EL (cell line): ENCODE results near the gene PBOV1.
"Not testable (repeated sequence)": the region's sequence is repeated elsewhere in the genome, so short reads cannot be mapped to it uniquely, and the experiment has no call there.

Experiments
- DNase-seq: peaks from one replicate; pipeline ENCODE4 v3.0.0-alpha.2; 2016

Gene PBOV1

GRCh38 chr6:138237463-138237862 lies 19.2 kb upstream of the PBOV1 start:
- DNase-seq = no peak

- no peak for DNase-seq
Observed at GRCh38 chr6:138235693-138236092, 17.4 kb upstream of the PBOV1 start.

- no peak for DNase-seq
Observed at GRCh38 chr6:138235205-138235604, 16.9 kb upstream of the PBOV1 start.

GRCh38 chr6:138234363-138234762 lies 16.1 kb upstream of the PBOV1 start:
- no peak for DNase-seq

- DNase-seq = no peak
Observed at GRCh38 chr6:138231381-138231886, 13.1 kb upstream of the PBOV1 start.

- DNase-seq = no peak
Observed at GRCh38 chr6:138230759-138231380, 12.6 kb upstream of the PBOV1 start.

- DNase-seq = no peak
Observed at GRCh38 chr6:138230221-138230620, 11.9 kb upstream of the PBOV1 start.

DNA sequence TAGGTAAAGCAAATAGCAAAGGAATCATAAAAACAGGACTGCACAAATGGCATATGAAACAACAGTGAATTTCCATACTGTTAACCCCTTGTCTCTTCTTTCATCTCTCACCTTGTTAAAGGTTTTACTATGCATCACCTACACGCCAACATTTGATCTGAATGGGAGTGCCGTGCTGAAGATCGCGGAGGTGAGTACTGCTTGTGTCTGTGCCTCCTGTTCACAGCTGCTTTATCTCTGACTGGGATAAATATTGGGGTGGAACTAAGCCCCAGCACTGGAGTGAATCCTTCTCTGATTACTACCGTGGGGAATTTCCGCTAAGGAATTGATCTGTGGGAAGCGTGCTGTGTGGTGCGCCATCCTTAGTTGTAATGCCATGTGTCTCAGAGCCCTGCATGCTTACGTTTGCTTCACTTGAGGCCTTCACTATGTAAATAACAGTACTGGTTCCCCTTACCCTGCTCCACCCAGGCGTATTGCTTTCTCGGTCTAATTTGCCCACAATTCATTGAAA lies 11.4 kb upstream of the PBOV1 start:
- no peak for DNase-seq

- DNase-seq = no peak
Observed at GRCh38 chr6:138229072-138229471, 10.8 kb upstream of the PBOV1 start.

DNA sequence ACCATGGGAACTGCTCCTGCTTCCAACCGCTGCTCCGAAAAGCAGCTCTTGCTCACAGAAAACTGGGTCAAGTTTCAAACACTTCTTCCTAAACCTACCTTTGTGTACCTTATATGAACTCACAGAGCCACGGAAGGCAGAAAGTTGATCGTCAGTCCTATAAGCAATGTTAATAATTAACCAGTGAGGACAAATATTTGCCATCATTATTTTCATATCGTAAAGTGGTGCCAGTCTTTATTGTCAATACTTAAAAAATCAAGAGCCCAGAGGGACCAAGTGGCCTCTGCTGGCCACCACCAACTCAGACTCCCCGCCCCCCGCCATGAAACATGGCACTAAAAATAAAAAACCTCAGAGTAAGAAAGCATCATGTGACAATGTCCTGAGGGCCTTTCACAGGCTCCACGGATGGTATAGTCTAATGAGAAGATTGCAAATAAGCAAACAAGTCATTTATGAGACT lies 9.1 kb upstream of the PBOV1 start:
- no peak for DNase-seq

- no peak for DNase-seq
Observed at GRCh38 chr6:138226700-138227315, 8.5 kb upstream of the PBOV1 start.

- DNase-seq = no peak
Observed at GRCh38 chr6:138225953-138226352, 7.7 kb upstream of the PBOV1 start.

GRCh38 chr6:138222901-138223546 lies 4.7 kb upstream of the PBOV1 start:
- no peak for DNase-seq

GRCh38 chr6:138219901-138220300 lies 1.6 kb upstream of the PBOV1 start:
- DNase-seq = no peak

- DNase-seq = no peak
Observed at GRCh38 chr6:138219398-138219797, 1.1 kb upstream of the PBOV1 start.

DNA sequence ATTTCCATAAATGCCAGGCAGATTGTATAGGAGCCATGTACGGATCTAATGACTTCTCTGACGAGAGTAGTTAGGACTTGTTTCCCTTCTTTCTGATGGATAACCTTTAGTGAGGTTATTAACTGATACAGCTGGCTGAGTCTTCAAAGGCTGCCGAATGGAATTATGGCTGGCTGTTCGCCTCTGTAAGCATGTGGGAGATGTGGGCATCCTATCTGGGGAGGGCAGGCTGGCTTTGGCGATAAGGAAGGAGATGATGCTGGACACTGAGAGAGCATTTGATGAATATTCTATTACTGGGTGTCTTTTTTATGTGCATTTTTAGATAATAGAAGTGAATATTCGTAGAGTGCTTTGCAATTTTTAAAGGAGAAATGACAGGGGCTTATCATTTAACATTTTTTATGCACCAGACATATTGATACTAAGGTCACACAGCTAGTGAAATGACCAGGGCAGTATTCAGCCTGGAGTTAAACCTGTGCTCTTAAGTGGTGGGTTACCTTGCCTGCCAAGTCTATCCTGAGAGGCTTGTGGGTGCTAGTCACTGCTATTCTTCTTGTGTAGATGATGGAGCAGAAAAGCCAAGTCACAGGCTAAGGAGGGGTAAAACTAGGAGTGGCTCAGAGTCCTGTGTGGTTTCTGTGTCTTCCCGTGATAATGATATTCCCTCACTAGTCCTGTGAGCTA lies 3.1 kb downstream of the PBOV1 start:
- DNase-seq = no peak

- DNase-seq = not testable (repeated sequence)
Observed at GRCh38 chr6:138212530-138212929, 5.8 kb downstream of the PBOV1 start.

GRCh38 chr6:138211601-138212000 lies 6.7 kb downstream of the PBOV1 start:
- DNase-seq = no peak

DNA sequence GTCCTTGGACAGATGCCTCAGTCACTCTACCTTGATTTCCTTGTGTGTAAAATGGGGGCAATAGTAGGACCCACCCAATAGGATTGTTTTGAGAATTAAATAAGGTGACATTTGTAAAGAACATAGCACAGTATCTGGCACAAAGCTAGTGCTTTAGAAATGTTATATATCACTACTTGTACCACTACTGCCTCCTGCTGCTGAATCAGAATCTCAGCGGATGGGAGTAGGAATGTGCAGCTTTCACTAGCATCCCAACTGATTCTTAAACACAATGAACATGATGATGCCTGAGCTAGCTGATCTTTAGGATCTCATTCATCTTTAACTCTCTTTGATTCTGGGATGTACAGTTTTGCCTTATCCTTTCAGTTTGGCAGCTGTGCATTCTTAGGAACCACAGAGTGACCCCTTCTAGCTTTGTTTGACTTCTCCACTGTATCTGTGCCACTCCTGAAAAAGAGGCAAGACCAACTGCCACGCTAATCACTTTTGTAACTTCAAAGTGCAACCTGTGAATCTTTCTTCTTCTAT lies 7.2 kb downstream of the PBOV1 start:
- no peak for DNase-seq

GRCh38 chr6:138206862-138207261 lies 11.4 kb downstream of the PBOV1 start:
- no peak for DNase-seq

GRCh38 chr6:138205437-138206094 lies 12.7 kb downstream of the PBOV1 start:
- DNase-seq = no peak

DNA sequence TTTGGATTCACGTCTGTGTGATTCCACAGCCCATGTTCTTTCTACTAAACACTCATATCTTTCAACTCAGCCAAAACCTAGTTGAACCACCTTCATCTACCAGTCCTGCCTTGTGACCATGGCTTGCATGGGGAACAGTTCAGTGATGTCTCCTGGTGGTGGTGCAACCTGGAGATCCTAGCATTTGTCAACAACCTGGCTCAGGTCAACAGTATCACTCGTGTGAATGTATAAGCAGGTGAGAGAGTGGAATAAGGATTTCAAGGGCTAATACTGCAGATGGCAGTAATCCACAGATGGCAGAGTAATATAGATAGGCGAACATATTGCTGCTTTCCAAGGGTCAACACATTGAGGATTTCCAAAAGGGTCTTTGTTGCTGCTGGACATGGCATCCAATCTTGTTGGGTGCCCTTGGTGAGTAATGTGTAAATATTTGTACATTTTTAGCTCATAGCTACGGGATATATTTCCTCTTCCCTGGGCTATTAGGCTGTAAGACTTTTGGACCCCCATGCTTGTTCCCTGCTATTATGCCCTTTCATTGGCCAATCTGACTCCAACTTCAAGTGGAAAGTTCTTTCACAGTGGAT lies 13.4 kb downstream of the PBOV1 start:
- no peak for DNase-seq
